ENCODE data around the gene MBP.
"Not testable (repeated sequence)": the region's sequence is repeated elsewhere in the genome, so short reads cannot be mapped to it uniquely, and the experiment has no call there.

Gene MBP

GRCh38 chr18:77043541-77044280 lies 88.9 kb downstream of the MBP start:
- DNase-seq = no peak

GRCh38 chr18:77042583-77042982 lies 90.0 kb downstream of the MBP start:
- no peak for DNase-seq

- no peak for DNase-seq
Observed at GRCh38 chr18:77039196-77040130, 93.1 kb downstream of the MBP start.

GRCh38 chr18:77038182-77038858 lies 94.3 kb downstream of the MBP start:
- no peak for DNase-seq

GRCh38 chr18:77037567-77037966 lies 95.0 kb downstream of the MBP start:
- DNase-seq = no peak

GRCh38 chr18:77035380-77036187 lies 97.0 kb downstream of the MBP start:
- DNase-seq = no peak

- DNase-seq = no peak
Observed at GRCh38 chr18:77033575-77033974, 99.0 kb downstream of the MBP start.

- no peak for DNase-seq
Observed at GRCh38 chr18:77032181-77032701, 100.3 kb downstream of the MBP start.

- DNase-seq = no peak
Observed at GRCh38 chr18:77031662-77032061, 100.9 kb downstream of the MBP start.

- no peak for DNase-seq
Observed at GRCh38 chr18:77030201-77030600, 102.4 kb downstream of the MBP start.

- no peak for DNase-seq
Observed at GRCh38 chr18:77025831-77026363, 106.7 kb downstream of the MBP start.

GRCh38 chr18:77025123-77025522 lies 107.5 kb downstream of the MBP start:
- DNase-seq = no peak

- DNase-seq = no peak
Observed at GRCh38 chr18:77024476-77024875, 108.1 kb downstream of the MBP start.

GRCh38 chr18:77023102-77023782 lies 109.3 kb downstream of the MBP start:
- no peak for DNase-seq

GRCh38 chr18:77022556-77022955 lies 110.0 kb downstream of the MBP start:
- DNase-seq = no peak

- no peak for DNase-seq
Observed at GRCh38 chr18:77022116-77022515, 110.5 kb downstream of the MBP start.

GRCh38 chr18:77021478-77021877 lies 111.1 kb downstream of the MBP start:
- DNase-seq = not testable (repeated sequence)

GRCh38 chr18:77021075-77021474 lies 111.5 kb downstream of the MBP start:
- no peak for DNase-seq

GRCh38 chr18:77020561-77020960 lies 112.0 kb downstream of the MBP start:
- DNase-seq = no peak

- no peak for DNase-seq
Observed at GRCh38 chr18:77019641-77020040, 112.9 kb downstream of the MBP start.

- not testable (repeated sequence) for DNase-seq
Observed at GRCh38 chr18:77018650-77019049, 113.9 kb downstream of the MBP start.
